ENCODE measurements around the gene BMI1.

Gene BMI1

DNA sequence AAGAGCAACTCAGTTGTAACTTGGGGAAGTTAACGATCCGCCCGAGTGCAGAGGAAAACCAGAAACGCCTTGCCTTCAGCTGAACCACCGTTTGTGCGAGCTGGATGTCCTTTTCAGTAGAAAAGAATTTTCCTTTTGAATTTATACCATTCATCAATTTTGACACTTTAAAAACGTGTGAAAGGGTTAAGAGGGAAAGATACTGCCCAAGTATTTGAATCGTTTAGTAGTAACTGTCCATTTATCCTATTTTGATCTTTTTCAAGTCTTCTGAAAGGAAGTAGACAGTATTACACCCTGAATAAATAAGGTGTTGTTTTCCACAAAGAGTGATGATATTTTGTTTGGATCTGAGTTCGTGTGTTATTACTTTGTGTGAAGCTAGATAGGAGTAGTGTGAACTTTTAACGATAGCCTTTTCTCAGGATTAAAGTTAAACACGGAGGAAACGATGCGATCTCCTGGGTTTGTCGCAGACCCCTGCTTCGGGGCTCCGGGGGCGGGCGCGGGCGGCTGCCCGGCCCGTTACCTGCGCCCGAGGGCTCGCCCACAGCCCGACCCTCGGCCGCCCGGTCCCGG lies 830 bp upstream of the BMI1 start:
- DNase-seq, result no peak

DNA sequence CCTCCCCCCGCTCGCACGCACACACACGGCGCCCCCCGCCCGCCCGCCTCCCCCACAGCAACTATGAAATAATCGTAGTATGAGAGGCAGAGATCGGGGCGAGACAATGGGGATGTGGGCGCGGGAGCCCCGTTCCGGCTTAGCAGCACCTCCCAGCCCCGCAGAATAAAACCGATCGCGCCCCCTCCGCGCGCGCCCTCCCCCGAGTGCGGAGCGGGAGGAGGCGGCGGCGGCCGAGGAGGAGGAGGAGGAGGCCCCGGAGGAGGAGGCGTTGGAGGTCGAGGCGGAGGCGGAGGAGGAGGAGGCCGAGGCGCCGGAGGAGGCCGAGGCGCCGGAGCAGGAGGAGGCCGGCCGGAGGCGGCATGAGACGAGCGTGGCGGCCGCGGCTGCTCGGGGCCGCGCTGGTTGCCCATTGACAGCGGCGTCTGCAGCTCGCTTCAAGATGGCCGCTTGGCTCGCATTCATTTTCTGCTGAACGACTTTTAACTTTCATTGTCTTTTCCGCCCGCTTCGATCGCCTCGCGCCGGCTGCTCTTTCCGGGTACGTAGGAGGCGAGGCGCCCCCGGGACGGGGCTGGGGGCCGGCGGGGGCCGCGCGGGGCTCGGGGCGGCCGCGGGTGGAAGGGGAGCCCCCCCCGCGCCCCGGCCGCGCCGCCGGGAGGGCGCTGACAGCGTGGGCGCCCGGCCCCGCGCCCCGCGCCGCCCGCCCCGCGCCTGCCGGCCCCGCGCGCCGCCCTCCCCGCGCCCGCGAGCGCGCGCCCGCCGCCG lies 441 bp downstream of the BMI1 start:
- peak; percentile 78 for DNase-seq

DNA sequence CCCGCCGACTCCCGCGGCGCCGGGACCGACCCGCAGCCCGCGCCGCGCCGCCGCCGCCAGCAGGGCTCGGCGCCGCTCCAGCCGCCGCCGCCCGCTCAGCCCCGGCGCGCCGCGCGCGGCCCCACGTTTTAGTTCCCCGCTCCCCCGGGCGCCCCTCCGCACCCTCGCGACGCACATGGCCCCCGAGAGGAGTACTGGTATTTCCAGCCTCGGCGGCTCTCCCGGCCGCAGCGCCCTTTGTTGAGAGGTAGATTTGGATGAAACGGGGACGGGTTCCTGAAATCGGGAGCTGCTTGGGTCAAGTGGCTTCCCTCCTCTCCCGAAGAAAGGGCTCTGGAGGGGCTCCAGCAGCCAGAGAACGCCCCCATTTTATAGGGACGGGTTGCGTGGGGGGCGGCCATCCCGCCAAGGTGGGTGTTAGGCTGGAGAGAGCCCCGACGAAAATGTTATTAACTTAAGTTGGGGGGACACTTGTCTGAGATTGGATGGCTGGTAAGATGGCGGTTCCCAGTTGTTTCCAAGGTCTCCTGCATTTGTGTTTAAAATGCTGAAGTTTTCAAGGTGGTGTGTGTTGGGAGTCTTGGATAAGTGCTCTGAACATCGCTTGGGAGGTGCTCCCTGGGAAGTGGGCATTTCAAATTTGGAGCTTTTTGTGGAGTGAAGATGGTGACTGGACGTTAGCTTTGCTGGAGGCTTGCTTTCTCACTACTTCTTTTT lies 1.2 kb downstream of the BMI1 start:
- peak; percentile 39 for DNase-seq

DNA sequence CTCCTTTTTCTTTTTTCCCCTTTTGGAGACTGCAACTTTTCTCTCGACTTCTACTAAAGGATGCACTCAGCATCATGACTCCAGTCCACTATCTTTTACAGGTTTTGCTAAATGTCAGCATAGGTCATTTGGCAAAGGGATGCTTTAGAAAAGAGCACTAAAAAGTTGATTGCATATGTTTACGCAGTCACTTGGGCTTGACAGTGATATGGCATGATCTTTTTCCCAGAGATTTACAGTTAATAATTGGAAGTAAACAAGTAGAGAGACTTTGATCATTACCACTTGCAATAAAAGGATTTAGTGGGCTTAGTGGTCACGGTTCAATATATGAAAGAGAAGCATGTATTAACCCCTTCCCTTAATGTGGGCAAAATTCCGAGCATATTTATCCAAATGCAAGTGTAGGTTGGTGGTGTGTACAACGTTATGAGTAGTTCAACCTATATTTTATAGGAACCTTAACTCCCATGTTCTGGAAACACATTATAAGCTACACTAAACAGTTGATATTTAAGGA lies 1.8 kb downstream of the BMI1 start:
- DNase-seq, result no peak

DNA sequence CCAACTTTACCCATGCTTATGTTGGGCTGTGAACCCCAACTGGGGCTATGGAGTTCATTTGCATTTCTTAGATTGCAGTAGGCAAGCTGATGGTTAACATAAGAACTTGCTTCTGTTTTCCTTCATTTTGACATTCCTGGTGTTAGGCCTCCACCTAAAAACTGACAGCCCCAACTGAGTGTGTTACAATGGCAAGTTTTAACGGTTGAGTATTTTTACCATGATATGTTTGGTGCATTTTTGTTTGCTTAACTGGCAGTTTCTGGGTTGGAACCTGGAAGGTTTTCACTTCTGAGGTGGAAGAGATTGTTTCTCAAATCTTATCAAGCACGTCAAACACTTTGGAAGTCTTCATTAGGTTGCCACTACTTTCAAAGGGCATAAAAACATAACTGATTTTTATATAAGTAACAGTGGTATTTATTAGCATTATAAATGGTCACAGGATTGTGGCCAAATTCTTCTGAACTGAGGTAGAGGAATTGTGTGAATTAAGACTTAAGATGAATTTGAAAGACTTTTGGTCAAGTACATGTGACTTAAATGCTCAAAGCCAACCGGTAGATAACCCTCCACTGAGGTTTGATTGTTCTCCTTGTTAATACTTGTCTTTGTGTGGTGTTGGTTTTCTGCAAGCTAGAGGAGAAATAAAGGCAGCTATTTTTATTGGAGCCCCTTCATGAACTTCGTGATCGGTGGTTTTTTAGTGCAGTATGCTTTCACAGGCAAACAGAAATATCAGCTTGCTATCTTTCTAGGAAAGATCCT lies 2.8 kb downstream of the BMI1 start:
- DNase-seq, result no peak

DNA sequence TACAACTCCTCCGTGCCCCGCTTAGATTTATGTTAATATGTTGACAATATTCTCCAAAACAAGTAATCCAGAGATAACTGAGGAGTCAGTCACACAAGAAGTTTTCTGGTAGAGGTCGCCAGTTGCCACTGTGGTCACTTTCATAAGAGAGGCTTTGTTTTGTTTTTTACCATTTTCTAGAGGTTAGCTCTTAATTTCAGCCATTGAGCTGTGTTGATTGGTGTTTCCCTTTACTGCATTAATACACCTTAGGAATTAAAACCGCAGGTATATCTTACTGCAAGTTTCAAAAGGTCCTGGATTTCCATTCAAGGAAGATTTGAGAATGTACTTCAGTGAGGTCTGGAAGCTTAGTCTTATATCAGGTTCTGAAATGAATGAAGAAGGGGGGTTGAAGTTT lies 3.5 kb downstream of the BMI1 start:
- no peak for DNase-seq

DNA sequence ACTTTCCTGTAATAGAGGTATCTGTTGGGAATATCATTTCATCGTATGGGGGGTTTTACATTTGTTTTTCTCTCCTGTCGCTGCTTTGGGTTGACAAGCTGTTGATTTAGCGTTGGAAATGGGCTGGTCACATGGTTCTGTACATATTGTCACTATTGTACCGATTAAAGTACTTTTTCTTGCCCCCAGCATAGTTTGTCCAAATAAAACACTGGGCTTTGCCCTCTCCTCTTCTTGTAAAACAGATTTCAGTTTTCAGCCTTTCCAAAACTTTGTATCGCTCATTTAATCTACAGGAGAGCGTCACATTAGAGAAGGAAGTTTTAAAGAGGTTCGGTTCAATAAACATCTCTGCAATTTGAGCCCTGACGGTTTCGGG lies 4.0 kb downstream of the BMI1 start:
- no peak for DNase-seq

DNA sequence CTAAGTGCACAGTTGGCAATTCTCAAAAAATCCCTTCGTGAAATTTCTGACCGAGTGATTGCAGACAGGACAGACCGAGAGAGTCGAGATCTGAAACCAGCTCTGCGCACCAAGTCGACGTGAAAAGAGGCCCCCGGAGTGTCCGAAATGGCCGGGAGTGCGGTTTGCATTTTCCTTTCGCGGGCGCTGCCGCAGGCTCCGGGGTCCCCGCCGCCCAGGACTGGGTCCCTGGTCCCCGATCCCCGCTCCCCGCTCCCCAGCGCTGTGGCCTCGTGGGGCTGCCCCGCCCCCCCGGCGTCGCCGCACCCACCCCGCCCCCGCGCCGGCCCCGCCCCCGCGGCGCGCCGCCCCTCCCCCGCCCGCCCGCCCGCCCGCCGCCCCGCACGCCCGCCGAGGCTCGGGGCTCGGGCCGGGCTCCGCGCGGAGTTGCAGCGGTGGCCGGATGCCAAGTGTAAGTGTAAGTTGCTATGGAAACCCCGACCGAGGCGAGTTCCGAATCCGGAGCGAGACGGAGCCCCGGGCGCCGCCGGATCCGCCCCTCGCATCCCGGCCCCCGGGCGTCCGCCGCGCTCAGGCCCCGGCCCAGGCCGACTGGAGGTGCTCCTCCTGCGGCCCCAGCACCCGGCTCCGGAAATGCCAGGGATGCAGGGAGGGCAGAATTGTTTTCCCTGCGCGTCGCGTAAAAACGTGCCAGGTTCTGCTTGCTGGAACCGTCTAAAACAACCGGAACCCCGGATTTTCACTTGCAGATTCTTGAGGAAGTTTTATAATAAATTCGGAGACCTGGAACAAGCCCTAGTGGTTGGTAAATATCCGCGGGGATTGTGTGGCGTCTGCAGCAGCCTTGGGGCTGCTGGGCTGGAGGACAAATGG lies 4.6 kb downstream of the BMI1 start:
- peak; percentile 86 for DNase-seq

DNA sequence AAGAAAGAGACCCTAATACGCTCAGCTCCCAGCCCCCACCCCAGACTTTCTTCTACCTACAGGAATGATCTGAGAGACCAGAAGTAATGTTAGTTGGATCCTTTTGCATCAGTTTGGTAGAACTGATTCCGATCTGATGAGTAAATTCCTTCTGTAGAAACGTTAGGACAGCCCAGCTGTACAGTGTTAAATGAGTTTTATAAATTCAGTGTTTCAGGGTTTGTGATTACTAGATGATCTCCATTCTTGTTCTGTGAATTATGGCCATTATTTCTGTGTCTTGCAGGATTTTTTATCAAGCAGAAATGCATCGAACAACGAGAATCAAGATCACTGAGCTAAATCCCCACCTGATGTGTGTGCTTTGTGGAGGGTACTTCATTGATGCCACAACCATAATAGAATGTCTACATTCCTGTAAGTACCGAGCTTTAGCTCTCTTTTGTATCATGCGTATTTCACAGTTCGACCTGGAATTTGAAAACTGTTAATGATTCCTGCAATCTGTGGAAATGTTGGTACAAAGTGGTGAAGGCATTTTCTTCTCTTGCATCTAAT lies 5.3 kb downstream of the BMI1 start:
- peak; percentile 32 for DNase-seq

DNA sequence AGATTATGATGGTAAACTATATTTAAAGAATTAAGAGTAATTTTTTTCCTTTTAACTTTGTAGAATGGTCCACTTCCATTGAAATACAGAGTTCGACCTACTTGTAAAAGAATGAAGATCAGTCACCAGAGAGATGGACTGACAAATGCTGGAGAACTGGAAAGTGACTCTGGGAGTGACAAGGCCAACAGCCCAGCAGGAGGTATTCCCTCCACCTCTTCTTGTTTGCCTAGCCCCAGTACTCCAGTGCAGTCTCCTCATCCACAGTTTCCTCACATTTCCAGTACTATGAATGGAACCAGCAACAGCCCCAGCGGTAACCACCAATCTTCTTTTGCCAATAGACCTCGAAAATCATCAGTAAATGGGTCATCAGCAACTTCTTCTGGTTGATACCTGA lies 8.3 kb downstream of the BMI1 start:
- no peak for DNase-seq

DNA sequence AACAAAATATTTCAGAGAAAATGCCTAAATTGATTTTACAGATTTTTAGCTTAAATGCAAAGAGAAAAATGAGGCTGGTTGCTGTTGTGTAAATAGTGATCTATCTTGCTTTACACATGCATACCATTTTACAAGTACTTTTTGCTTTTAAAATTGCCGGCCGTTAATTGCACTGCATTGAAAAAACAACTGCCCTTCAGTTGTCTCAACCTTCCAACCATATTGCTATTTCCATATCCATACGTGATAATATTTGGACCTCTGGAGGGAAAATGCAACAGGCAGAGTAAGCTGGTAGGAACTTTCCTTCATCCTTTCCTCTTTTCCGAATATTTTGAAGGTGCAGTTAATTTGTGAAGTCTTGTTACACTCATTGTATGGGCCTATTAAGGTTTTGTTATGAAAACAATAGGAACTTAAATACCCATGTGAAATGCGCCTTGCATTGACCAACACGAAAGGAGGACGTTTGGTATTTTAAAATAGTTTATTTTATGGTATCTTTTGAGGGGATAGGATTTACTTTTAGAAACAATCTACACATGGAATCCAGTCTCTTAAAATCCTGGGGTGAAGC lies 11.3 kb downstream of the BMI1 start:
- no peak for DNase-seq

DNA sequence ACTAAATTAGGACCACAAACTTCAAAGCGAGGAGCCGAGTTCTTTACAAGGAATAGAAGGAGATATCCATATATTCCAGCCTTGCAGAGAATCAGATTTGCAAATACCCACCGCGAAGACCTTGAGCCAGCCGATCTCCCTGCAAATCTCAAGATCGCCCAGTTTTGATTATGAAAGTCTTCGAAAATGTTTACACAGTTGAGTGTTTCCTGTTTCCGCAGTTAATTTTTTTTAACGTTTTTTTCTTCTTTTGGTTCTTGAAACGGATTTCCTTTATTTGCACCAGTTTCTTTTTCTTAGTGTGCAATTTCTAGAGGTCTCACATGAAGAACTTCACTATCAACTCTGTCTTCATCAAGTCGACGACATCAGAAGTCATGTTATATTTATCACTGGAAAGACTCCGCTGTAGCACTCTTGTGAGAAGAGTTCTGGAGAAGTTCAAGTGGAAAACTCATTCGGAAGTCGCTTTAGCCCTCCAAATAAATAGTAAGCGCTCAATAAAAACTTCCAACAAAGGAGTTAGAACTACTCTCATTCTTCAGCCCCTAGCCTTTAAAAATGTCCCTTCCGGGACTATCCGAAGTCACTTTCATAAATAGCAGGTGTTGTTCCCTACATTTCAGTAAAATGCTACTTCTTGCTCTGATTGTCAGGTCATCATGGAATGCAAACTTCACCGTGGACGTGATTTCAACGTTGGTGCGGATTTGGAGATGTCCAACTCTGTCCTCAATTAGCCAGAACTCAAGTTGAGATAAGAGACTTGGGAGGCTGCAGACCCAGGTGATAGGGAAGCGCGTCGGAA lies 12.5 kb downstream of the BMI1 start:
- no peak for DNase-seq

DNA sequence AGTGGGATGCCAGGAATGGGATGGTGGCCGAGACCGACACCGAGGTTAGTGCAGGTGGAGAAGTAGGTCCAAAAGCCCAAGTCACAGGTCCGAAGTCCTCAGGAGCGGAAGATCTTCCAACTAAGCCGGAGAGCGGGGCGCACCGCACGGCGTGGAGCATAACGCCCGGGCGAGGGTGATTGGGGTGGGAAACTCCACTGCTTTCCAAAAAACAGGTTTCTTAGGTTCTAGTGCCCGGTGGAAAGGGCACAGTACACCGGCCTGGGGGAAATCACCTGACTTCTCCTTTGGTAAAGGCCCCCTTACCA lies 13.0 kb downstream of the BMI1 start:
- no peak for DNase-seq

DNA sequence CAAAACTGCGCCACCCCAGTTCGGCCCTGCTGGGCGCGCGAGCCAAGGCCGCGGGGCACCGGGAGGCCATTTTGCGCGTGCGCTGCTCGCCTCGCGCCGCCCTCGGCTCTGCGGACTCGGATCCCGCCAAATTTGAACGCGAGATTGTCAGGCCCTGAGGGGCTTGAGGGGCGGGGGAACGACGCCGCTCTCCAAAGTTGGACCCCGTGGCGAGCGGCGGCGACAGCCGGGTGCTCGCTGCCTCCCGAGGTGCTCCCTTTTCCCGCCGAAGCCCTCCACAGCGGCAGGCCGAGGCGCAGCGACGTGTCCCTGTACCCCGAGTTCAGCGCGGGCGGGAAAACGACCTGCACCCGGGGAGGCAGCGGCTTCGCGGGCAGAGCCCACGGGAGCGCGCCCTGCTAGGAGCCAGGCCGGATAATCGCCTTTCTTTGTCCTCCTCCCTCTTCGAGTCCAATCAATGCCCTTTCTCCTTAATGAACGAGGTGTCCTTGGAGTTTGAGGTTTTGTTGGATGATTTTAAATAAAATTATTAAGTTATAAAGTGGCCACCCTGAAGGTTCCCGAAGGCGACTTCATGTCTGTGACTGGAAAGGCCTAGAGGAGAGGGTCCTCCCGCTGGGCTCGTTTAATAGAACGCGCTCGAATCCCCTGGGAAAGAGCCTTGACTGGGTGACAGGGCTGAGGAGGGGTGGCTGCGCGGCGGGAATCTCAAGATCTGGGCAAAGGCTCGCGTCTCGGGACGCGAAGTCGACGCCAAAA lies 13.7 kb downstream of the BMI1 start:
- no peak for DNase-seq

DNA sequence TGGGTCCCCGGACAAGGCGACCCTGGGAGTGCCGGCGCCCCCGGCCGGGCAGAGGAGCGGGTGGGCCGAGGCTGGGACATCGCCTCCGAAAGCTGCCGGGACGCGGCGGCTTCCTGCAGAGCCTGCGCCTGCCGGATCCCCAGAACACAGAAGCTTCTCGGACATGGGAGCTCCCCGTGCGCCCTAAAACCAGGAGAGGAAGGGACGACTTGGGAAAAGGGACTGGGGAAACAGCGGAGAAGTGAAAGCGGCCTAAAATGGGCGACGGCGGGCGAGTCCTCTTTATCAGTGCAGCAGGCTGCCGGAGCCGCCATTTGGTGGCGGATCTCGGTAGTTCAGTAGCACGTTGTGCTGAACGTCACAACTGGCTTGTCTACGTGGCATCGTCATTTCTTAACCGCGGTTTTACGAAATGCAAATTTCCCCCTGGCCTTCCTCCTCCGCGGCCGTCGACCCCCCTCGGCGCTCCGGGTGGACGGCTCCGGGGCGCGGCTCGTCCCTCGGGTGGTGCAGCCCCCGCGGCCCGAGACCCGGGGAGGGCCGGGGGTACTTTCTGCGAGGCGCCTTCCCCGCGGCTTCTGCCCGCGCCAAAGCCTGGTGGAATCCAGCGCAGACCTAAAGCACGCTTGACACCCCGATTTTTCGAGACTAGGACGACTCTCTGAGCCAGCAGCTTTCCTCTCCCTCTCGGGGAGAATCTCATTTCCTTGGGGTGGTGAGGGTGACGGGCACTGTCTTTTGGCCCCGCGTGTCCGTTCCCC lies 14.5 kb downstream of the BMI1 start:
- no peak for DNase-seq

DNA sequence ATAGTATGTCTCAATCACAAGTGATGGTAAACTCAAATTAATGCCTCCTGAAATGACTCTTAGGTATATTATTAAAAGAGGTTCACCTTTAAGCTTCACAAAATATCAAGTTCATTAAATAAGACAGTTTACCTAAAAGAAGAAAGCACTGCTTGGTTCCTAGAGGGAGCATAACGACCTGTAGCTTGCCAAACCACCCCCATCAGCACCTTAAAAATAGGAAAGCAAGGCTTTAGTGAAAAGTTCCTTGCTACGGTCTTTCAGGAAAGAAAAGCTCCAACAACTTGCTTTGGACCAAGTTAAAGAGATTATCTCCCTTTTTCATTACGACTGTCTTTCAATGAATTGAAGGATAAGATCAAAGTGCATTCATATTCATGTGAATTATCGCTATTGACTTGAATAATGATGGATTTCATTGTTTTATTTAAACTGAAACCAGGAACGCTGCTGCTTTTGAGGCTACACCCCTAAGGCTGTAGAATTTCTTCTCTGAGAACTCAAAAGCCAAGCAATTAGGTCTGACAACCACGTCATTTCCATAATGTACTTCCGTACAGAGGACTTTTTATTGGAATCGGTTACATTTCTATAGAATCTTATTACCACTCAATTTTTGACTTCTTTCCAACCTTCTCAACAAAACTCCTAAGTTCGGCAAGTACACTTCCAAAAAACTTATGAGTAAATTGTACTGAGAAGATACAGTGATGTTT lies 17.4 kb downstream of the BMI1 start:
- no peak for DNase-seq

DNA sequence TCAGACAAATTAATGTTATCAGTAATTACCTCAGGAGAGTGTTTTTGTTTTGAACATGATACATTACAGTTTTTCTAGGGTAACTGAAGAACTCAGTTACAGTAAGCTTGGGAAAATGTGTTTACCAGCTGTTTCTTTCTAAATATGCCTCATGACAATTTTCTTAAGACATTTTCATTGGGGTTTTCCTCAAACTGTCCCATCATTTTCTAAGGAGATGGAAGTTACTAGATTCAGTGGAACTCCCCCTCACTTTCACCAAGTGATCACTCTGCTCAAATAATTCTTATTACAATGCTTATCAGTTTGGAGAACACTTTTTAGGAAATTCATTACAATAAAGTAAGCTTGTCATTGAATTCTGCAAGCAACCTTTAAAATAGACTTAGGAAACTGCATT lies 18.0 kb downstream of the BMI1 start:
- DNase-seq, result no peak

DNA sequence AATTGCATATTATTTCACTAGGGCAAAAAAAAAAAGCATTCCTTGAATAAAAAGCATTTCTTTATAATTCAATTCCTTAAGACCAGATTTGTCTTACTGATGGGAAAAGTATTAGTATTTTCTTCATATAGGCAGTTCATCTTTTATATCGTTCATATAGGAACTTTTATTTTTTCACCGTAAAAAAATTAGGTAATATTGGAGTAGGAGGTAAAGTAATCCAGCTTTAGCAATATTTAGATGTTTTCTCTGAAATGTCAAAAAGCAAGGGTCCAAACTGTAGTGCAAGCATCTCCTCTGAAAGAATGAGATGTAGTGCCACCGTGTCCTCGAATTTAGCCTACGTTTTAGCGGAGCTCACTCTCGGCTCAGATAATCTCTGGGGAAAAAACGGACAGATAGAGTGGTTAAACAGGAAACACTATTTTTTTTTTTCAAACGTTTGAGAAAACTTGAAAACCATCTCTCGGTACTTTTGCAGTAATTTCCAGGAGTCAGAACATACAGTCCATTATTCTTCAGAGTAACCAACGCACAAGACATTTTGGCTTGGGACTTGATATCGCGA lies 18.9 kb downstream of the BMI1 start:
- DNase-seq, result no peak
